Heart left ventricle (tissue), 16 donors: ENCODE data around the gene HACE1. TPM values are rescaled to one million over a fixed set of nuclear protein-coding genes. Genes with fewer than 3 reads are reported as not detected.
"Not testable (repeated sequence)": the region's sequence is repeated elsewhere in the genome, so short reads cannot be mapped to it uniquely, and the experiment has no call there.

ENCODE experiments used
- ATAC-seq, 4 donors: fragments of 200-7000 bp; cut with Tn5 transposase; one replicate each; pipeline ENCODE4 v1.9.1; 2020 to 2022; ENCODE audit warnings: moderate library complexity in 4 of 4, mild to moderate bottlenecking in 3 of 4, moderate number of reproducible peaks in 1 of 4
- DNase-seq, 5 donors: peaks; one replicate each; pipeline ENCODE4 v3.0.0-alpha.2; 2020
- H3K27ac ChIP-seq, 12 donors: fragments of 200-600 bp; sonication (generic) in 4 of 12; one replicate each; pipeline versions ENCODE4 v1.5.0 to v1.8.0; 2016 to 2022; ENCODE audit warnings: mild to moderate bottlenecking in 2 of 12
- H3K27me3 ChIP-seq, 9 donors: fragments of 200-600 bp; sonication (generic) in 2 of 9; one replicate each; pipeline versions ENCODE4 v1.5.1 to v1.8.0; 2016 to 2022; ENCODE audit warnings: mild to moderate bottlenecking in 3 of 9
- H3K36me3 ChIP-seq, 9 donors: fragments of 200-600 bp; sonication (generic) in 2 of 9; one replicate each; pipeline versions ENCODE4 v1.5.0 to v1.8.0; 2018 to 2022; ENCODE audit warnings: mild to moderate bottlenecking in 2 of 9
- H3K4me1 ChIP-seq, 12 donors: fragments of 200-600 bp; sonication (generic) in 4 of 12; one replicate each; pipeline versions ENCODE4 v1.5.0 to v1.8.0; 2016 to 2022; ENCODE audit warnings: mild to moderate bottlenecking in 3 of 12
- H3K4me3 ChIP-seq, 12 donors: fragments of 200-600 bp; sonication (generic) in 4 of 12; one replicate each; pipeline versions ENCODE4 v1.5.0 to v1.8.0; 2017 to 2022; ENCODE audit warnings: mild to moderate bottlenecking in 9 of 12, moderate library complexity in 4 of 12
- H3K9me3 ChIP-seq, 12 donors: fragments of 200-600 bp; sonication (generic) in 4 of 12; one replicate each; pipeline versions ENCODE4 v1.5.0 to v1.8.0; 2016 to 2022; ENCODE audit warnings: mild to moderate bottlenecking in 1 of 12
- CTCF ChIP-seq, 12 donors: fragments of 200-600 bp; sonication (generic) in 4 of 12; IDR thresholded peaks; one replicate each; pipeline versions ENCODE4 v1.5.0 to v1.8.0; 2018 to 2022; ENCODE audit warnings: antibody characterized with exemption in 12 of 12, mild to moderate bottlenecking in 5 of 12
- POLR2A ChIP-seq, 2 donors: fragments of 450-650 bp; IDR thresholded peaks; one replicate each; pipeline ENCODE4 v1.6.1; 2017; ENCODE audit warnings: antibody characterized with exemption in 2 of 2, mild to moderate bottlenecking in 2 of 2, moderate library complexity in 2 of 2
- WGBS, 4 donors: extraction: QIAGEN DNeasy Blood & Tissue Kit in 2 of 4; methylation state at CpG; one replicate each; pipeline versions ENCODE4 v1.1.5 to v1.1.7; 2013 to 2018; 5-methylcytosine and 5-hydroxymethylcytosine counted together
- intact Hi-C, 10 donors: fragments of 100-400 bp; cut with DNase I; formaldehyde crosslinking; loops; one replicate each; pipeline versions ENCODE4 v1.11.1 to v1.14.2; 2022
- polyA plus RNA-seq, 2 donors: library from polyadenylated mRNA; stranded (reverse); fragments of 200-250 nt; gene quantifications; one replicate each; pipeline ENCODE4 v1.2.3, GENCODE V29; 2013
- total RNA-seq, 9 donors: library from RNA; depleted of rRNA in 2 of 9; stranded (reverse); fragments of >200 nt in 2 of 9; fragmentation: NEBNext Ultra II Directional in 3 of 9; extraction: Animal tissue kit (Norgen Biotek cat#: 25700) in 3 of 9; gene quantifications; one replicate each; pipeline versions ENCODE4 v1.1.0 to v1.2.4, GENCODE V29; 2016 to 2023
- donor health status: ischemic (EF 13 %, LVEDD 7.1; RV severe dilation, severe dysfunction).
- donor health status: healthy with polysubstance abuse.
- donor health status: DM: no; HTN: yes; CAD: no.
- donor health status: DM: no; HTN: no; CAD: no.
- donor health status: ischemic (EF 25% LVEDD 6.9; RV normal size, moderate dysfunction).
- donor health status: ischemic (EF 25% LVEDD 5.7; RV mildly dilated, moderate dysfunction).
- donor health status: healthy.
- donor health status: DM: yes; HTN: yes; CAD: no.
- donor health status: ischemic (EF 35%, LVEDD 5.7; RV mildly dilated, moderate dysfunction).
- donor health status: nonischemic (EF 11% LVEDD 7.7; RV severe dilation, severe dysfunction).
- donor health status: DM: yes; HTN: yes; CAD: no.
- donor health status: PGD.
- donor health status: ischemic (EF 29% LVEDD 5.4; RV normal size, mild dysfunction).
- donor health status: nonischemic (EF 23%, LVEDD 6.1; RV moderate dilation, normal function).

Gene HACE1
- total and polyA plus RNA-seq, 11 donors: 2.9 to 8.6 (median 6.9) TPM

- no peak for DNase-seq
- no peaks in the 10 kb centered on the region for H3K4me1 ChIP-seq
Observed at GRCh38 chr6:104814743-104815142, 45.0 kb downstream of the HACE1 start.

GRCh38 chr6:104813552-104813951 lies 46.2 kb downstream of the HACE1 start:
- Histone ChIP-seq H3K27me3 (no peaks in the 10 kb centered on the region), H3K27ac (no peak overlapping the region), H3K36me3 (peaks cover 0 to 9% (median 0%) of the 10 kb centered on the region in 9 donors), H3K4me3 (no peak overlapping the region), H3K4me1 (no peaks in the 10 kb centered on the region), H3K9me3 (peaks cover 0 to 6% (median 0%) of the 10 kb centered on the region in 12 donors)
- no peak for TF ChIP-seq CTCF (IDR thresholded peaks at IDR 0.05)
- no peak for TF ChIP-seq POLR2A (IDR thresholded peaks at IDR 0.05)
- ATAC-seq (no peak), DNase-seq (no peak)
- intact Hi-C loops: no loop called here
- WGBS, 4 donors: 96 to 99% (median 97%) methylated on average over 2 of the region's 2 CpGs

More at GRCh38 chr6:104814743-104815142, 45.0 kb downstream of the HACE1 start:
- WGBS, 4 donors: 98 to 100% (median 100%) methylated on average over 2 of the region's 2 CpGs
- Histone ChIP-seq H3K36me3 (peaks cover 0 to 9% (median 0%) of the 10 kb centered on the region in 9 donors), H3K9me3 (peaks cover 0 to 6% (median 0%) of the 10 kb centered on the region in 12 donors), H3K27me3 (no peaks in the 10 kb centered on the region), H3K4me3 (no peak overlapping the region), H3K27ac (no peak overlapping the region)
- TF ChIP-seq POLR2A (IDR thresholded peaks at IDR 0.05) (no peak), CTCF (IDR thresholded peaks at IDR 0.05) (no peak)
- intact Hi-C loops: no loop called here
- no peak for ATAC-seq

GRCh38 chr6:104809116-104809515 lies 50.6 kb downstream of the HACE1 start:
- WGBS, 4 donors: 73 to 82% (median 74%) methylated on average over 3 of the region's 3 CpGs
- intact Hi-C loops: no loop called here
- DNase-seq (no peak), ATAC-seq (no peak)
- H3K27ac ChIP-seq: no peak overlapping the region
- no peaks in the 10 kb centered on the region for H3K27me3 ChIP-seq
- H3K36me3 ChIP-seq: peaks cover 0 to 22% (median 0%) of the 10 kb centered on the region in 9 donors
- H3K4me1 ChIP-seq: no peaks in the 10 kb centered on the region
- H3K4me3 ChIP-seq: no peak overlapping the region
- TF ChIP-seq POLR2A (IDR thresholded peaks at IDR 0.05) (no peak), CTCF (IDR thresholded peaks at IDR 0.05) (no peak)
- H3K9me3 ChIP-seq: peaks cover 0 to 13% (median 3%) of the 10 kb centered on the region in 12 donors

GRCh38 chr6:104805335-104805734 lies 54.4 kb downstream of the HACE1 start:
- 97 to 99% (median 98%) methylated on average over 4 of the region's 4 CpGs for WGBS, 4 donors
- DNase-seq, intact Hi-C loops: not testable (repeated sequence)

GRCh38 chr6:104799134-104799657 lies 60.5 kb downstream of the HACE1 start:
- Histone ChIP-seq H3K36me3 (peaks cover 0 to 33% (median 13%) of the 10 kb centered on the region in 9 donors), H3K27ac (no peak overlapping the region), H3K27me3 (no peaks in the 10 kb centered on the region), H3K4me1 (no peaks in the 10 kb centered on the region), H3K4me3 (no peak overlapping the region), H3K9me3 (peaks cover 0 to 11% (median 0%) of the 10 kb centered on the region in 12 donors)
- DNase-seq: no peak
- WGBS, 4 donors: 95 to 98% (median 97%) methylated on average over 3 of the region's 3 CpGs
- ATAC-seq: no peak
- TF ChIP-seq CTCF (IDR thresholded peaks at IDR 0.05) (no peak), POLR2A (IDR thresholded peaks at IDR 0.05) (no peak)
- intact Hi-C loops: loop anchor here in 1 of 10 donors (10.0 kb wide), 1 partner anchor 276 kb away; no protein-coding TSS in a partner anchor

More at GRCh38 chr6:104805335-104805734, 54.4 kb downstream of the HACE1 start:
- Histone ChIP-seq H3K36me3 (peaks cover 0 to 28% (median 0%) of the 10 kb centered on the region in 9 donors), H3K9me3 (peaks cover 0 to 21% (median 3%) of the 10 kb centered on the region in 12 donors)
- H3K4me3 ChIP-seq, H3K4me1 ChIP-seq, H3K27ac ChIP-seq, H3K27me3 ChIP-seq, ATAC-seq: not testable (repeated sequence)
